Mesodermal cell (in vitro differentiated cells): ENCODE measurements around the gene ANKRD34B.

Experiments used
- H3K27ac ChIP-seq: 2 replicates; pipeline ENCODE4 v1.7.0; 2013; ENCODE audit warnings: mild to moderate bottlenecking, low read depth, low read length, moderate library complexity; ENCODE audit not compliant: severe bottlenecking
- H3K36me3 ChIP-seq: 2 replicates; pipeline ENCODE4 v1.7.1; 2013; ENCODE audit warnings: mild to moderate bottlenecking, low read length, moderate library complexity; ENCODE audit not compliant: control insufficient read depth, insufficient read depth
- H3K4me1 ChIP-seq: one replicate; pipeline ENCODE4 v1.7.1; 2013; ENCODE audit warnings: mild to moderate bottlenecking, low read length; ENCODE audit not compliant: insufficient read depth, control insufficient read depth, poor library complexity, severe bottlenecking
- H3K4me3 ChIP-seq: 2 replicates; pipeline ENCODE4 v1.7.0; 2013; ENCODE audit warnings: low read length, control low read depth, mild to moderate bottlenecking; ENCODE audit not compliant: insufficient read depth, poor library complexity, severe bottlenecking; ENCODE audit errors: extremely low read depth
- H3K9me3 ChIP-seq: 2 replicates; pipeline ENCODE4 v1.7.1; 2013; ENCODE audit warnings: mild to moderate bottlenecking, low read length, moderate library complexity; ENCODE audit not compliant: control insufficient read depth
- WGBS, 2 experiments: methylation state at CpG; one replicate each; pipeline ENCODE4 v1.1.5; 2013; ENCODE audit warnings: missing lambda C conversion rate in 2 of 2; ENCODE audit not compliant: insufficient coverage in 2 of 2; 5-methylcytosine and 5-hydroxymethylcytosine counted together

ANKRD34B gene

DNA sequence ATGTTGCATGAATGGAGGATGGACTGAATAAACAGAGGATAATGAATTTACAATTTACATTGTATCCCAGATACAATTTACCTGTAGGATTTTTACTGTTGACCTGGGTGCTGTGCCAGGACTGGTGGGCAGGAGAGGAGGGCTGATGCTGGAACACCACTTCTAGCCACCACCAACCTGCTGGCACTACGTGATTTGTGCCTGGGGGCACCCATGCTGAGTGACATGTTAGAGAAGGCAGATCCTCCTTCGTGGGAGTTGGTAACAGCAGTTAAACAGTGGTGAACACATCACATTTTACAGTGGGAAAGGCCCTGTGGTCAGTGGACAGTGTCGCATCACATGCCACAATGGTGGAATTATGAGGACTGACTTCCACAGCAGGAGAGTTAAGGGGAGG is 3.0 kb upstream of the ANKRD34B start:
- WGBS, 2 experiments, result 74 to 86% methylated on average over 2 to 3 of the region's 3 CpGs
- Histone ChIP-seq H3K36me3 (no peaks in the 10 kb centered on the region), H3K9me3 (no peaks in the 10 kb centered on the region), H3K27ac (no peak overlapping the region), H3K4me3 (no peak overlapping the region), H3K4me1 (peaks cover 7% of the 10 kb centered on the region)

DNA sequence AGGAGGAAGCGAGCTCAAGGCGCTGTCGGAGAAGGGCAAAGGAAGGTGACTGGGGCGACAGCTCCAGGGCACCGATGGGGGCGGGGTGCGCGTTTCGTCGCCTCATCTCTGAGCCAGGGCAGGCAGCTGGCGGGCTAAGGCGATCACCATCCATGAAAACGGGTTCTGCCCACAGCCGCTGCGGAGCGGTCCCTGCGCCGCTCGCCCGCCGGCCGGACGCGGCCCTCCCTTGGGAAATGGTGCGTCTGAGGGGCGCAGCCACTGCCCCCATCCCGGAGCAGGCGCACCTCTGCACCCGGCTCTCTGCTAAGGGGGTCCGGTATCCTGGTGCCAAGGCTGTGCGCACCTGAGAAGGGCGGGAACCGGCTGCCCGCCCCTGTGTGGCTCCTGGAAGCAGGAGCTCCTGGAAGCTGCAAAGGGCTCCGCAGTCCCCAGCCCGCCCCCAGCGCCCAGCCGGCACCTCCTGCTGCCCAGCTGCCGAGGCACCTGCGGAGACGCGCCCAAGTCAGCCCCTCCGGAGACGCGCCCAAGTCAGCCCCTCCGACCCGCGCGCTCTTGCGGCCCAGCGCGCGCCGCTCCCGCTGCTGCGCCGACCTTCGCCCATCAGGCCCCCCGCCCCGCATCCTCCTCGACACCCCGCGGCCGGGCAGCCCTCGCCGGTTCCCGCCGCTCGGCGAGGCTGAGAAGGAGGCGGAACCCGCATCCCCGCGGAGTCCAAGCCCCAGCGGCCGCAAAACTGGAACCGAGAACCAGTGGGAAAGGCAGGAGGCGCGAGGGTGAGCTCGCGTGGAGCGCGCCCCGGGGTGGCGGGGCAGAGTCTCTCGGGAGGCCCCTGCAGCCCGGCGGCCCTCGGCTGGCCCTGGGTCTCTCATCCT is 757 bp downstream of the ANKRD34B start:
- H3K4me1 ChIP-seq, result peaks cover 7% of the 10 kb centered on the region
- no peaks in the 10 kb centered on the region for H3K36me3 ChIP-seq
- WGBS, 2 experiments, result 1 to 2% methylated on average over 72 to 78 of the region's 89 CpGs
- peak overlapping the region; percentile 30 for H3K4me3 ChIP-seq
- H3K9me3 ChIP-seq, result no peaks in the 10 kb centered on the region
- H3K27ac ChIP-seq, result no peak overlapping the region

DNA sequence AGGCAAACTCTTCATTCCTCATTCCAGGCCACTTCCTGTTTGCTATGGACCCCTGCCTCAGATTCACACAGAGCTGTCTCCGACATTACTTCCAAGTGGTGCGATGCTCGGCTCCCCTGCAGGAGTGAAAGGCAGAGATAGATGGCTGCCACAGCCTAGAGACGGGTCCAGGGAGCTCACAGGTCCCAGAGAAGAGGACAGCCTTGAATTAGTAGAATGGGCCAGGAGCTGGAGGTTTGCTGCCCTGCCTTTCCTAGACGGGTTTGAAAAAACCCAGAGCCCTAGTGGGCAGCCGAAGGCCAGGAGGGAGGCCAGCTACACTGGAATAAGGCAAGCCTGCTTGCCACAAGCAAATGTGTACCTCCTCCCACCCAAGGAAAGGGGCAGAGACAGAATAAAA is 1.8 kb downstream of the ANKRD34B start:
- no peaks in the 10 kb centered on the region for H3K36me3 ChIP-seq
- H3K4me1 ChIP-seq, result peaks cover 7% of the 10 kb centered on the region
- no peaks in the 10 kb centered on the region for H3K9me3 ChIP-seq
- 63 to 66% methylated on average over 3 to 5 of the region's 6 CpGs for WGBS, 2 experiments
- H3K27ac ChIP-seq, result no peak overlapping the region
- no peak overlapping the region for H3K4me3 ChIP-seq

DNA sequence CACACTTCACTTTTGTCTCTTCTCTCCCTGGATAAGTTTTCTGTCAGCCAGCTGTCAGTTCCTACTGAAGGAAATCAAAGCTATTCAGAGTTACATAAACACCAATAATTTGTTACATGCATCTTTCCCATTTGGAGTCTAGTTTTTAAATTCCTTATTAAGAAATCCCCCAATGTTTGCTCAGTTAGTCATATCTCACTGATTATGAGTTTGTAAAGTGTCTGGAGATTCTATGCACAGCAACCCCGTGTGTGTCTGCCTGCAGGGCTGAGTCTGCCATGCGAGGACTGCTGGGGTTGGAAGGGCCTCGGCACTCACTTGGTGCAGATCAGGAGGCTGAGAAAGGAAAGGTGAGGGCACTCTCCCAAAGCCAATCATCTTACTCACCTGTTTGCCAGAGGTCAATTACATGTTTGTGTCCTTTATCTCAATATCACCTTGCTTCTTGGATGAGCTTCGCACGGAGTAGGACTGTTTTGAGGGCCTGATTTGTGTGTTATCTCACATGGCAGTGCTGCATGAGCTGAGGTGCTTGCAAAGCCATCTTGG is 3.3 kb downstream of the ANKRD34B start:
- WGBS, 2 experiments, result 88 to 93% methylated on average over 3 of the region's 5 CpGs
- Histone ChIP-seq H3K9me3 (no peaks in the 10 kb centered on the region), H3K36me3 (no peaks in the 10 kb centered on the region), H3K4me3 (no peak overlapping the region), H3K4me1 (peaks cover 7% of the 10 kb centered on the region), H3K27ac (no peak overlapping the region)

DNA sequence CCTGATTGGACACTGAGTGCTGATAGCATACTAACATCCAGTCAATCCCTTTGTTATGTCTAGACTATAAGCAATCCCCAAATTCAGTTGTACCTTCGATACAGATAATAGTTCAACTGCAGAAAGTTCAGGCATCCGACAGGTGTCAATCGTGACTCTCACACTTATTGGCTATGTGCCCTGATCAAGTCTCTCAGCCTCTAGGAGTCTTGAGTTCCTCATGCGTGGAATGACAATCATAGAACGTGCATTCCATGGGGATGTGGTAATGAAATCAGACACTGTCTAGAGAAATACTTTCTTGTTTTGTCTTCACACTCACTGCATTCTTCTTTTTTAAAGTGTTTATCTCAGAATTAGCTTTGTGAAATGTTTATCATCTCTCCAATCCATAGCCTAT is 4.8 kb downstream of the ANKRD34B start:
- Histone ChIP-seq H3K9me3 (no peaks in the 10 kb centered on the region), H3K4me3 (no peak overlapping the region), H3K36me3 (no peaks in the 10 kb centered on the region), H3K27ac (no peak overlapping the region), H3K4me1 (peaks cover 7% of the 10 kb centered on the region)
- WGBS, 2 experiments, result 79 to 92% methylated on average over 3 of the region's 5 CpGs

DNA sequence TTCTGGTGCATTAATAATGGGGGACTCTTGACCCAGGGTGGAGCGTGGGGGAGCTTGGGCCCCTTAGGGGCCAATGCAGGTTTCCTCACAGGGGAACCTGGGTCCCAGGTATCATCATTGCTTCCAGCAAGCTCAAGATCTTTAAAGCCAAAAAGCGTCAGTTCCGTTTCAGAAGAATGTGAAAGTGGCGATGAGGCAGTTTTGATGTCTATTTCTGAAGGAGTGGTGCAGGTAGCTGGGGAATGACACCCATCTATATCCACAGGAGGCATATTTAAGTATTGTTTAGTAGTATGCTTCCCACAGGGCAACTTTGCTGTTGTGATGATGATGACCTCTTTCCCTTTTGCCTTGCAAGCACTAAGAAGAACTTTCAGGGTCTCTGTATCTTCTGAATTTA is 10.8 kb downstream of the ANKRD34B start:
- H3K27ac ChIP-seq, result no peak overlapping the region
- no peaks in the 10 kb centered on the region for H3K9me3 ChIP-seq
- WGBS, 2 experiments, result 91 to 100% methylated on average over 3 to 4 of the region's 4 CpGs
- H3K36me3 ChIP-seq, result no peaks in the 10 kb centered on the region
- H3K4me1 ChIP-seq, result no peaks in the 10 kb centered on the region
- no peak overlapping the region for H3K4me3 ChIP-seq

DNA sequence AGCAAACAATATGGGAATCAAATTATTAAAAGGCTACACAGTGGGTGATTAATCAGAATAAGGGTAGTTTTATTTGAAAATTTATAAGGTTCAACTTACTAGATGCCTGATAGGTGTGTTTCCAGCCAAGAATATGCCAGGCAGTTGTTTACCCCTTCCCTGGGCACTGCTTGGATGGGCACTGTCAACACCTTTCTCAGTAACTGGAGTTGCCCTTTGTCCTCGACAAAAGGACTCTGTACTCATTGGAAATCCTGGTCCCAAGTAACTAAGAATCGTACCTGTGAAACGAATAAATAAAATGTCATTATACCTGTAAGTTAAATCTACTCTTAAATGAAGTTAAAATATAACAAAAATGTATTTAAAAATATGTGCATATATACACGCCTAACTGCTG is 15.0 kb downstream of the ANKRD34B start:
- WGBS, 2 experiments, result no CpG with 5 or more reads among the region's 4 CpGs

DNA sequence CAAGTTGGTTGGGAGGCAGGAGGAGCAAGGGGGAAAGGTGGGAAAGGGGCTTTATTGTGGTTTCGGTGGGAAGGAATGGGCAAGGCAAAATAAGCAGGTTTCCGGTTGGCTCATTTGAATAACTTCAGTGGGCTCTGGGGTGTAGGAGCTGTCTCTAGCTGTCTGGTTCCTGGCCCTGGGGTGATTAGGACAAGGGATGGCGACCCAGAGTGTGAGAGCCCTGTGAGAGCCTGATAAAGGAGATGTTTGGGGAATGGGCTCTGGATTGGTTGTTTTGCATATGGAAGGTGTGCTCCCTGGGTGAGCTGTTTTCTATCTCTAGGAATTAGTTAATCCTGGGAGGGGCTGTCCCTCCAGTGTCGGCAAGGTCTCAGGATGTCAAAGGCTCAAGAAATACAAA is 15.4 kb downstream of the ANKRD34B start:
- 43 to 57% methylated on average over 2 to 3 of the region's 4 CpGs for WGBS, 2 experiments
- no peaks in the 10 kb centered on the region for H3K36me3 ChIP-seq
- no peak overlapping the region for H3K4me3 ChIP-seq
- no peak overlapping the region for H3K27ac ChIP-seq
- H3K9me3 ChIP-seq, result no peaks in the 10 kb centered on the region
- H3K4me1 ChIP-seq, result no peaks in the 10 kb centered on the region

More for the DNA sequence above, 15.0 kb downstream of the ANKRD34B start:
- Histone ChIP-seq H3K9me3 (no peaks in the 10 kb centered on the region), H3K4me1 (no peaks in the 10 kb centered on the region), H3K36me3 (no peaks in the 10 kb centered on the region), H3K4me3 (no peak overlapping the region), H3K27ac (no peak overlapping the region)

DNA sequence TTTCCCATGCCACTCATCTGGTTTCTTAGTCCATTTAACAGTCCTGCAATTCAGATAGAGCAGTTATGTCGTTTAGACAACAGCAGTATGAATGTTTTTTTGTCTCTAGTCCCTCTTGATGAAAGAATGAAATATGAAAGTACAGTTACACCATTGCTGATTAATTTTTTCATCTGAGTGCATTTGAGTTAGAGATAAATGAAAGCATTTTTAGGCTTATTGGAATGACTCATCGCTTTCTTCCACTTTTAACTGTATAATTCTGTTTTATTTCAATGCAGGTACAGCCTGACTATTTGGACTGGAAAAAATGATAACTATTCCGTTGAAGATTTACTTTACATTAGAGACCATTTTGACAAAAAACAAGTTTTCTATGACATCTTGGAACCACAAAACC is 28.7 kb downstream of the ANKRD34B start:
- Histone ChIP-seq H3K27ac (no peak overlapping the region), H3K4me3 (no peak overlapping the region), H3K9me3 (peaks cover 4% of the 10 kb centered on the region), H3K36me3 (no peaks in the 10 kb centered on the region), H3K4me1 (no peaks in the 10 kb centered on the region)
- WGBS, 2 experiments, result 79% methylated on average over 2 of the region's 3 CpGs; no CpG with 5 or more reads in 1 of the 2 experiments

DNA sequence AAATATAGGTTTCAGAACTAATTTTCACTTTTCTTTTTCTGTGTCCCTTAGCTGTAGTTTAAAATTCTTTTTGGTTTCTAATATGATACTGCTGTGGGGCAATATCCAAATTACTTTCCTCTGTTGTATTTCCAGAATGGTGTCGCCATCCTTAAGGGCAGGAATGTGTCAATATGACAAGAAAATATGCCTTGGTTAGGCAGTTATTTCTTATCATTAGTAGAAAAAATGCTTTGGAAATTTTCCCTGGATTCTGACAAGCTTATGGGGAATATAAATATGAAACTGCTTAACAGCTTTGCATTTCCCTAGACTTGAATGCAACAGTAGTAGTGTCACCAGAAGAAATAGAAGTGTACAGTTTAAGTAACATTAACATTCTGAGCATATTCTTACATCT is 29.4 kb downstream of the ANKRD34B start:
- no peak overlapping the region for H3K4me3 ChIP-seq
- no peaks in the 10 kb centered on the region for H3K36me3 ChIP-seq
- H3K9me3 ChIP-seq, result peaks cover 4% of the 10 kb centered on the region
- H3K4me1 ChIP-seq, result no peaks in the 10 kb centered on the region
- no CpG with 5 or more reads among the region's 1 CpG for WGBS, 2 experiments
- no peak overlapping the region for H3K27ac ChIP-seq

DNA sequence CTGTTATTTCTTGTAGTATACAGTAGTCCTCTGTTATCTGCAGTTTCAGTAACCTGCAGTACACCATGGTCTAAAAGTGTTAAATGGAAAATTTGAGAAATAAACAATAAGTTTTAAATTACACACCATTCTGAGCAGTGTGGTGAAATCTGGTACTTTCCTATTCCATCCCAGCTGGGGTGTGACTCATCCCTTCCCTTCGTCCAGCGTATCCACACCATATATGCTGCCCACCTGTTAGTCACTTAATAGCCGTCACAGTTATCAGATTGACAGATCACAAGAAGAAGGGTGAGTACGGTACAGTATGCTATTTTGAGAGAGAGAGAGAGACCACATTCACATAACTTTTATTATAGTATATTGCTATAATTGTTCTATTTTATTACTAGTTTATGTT is 53.3 kb downstream of the ANKRD34B start:
- no peaks in the 10 kb centered on the region for H3K36me3 ChIP-seq
- no peak overlapping the region for H3K4me3 ChIP-seq
- H3K27ac ChIP-seq, result no peak overlapping the region
- no peaks in the 10 kb centered on the region for H3K4me1 ChIP-seq
- no peaks in the 10 kb centered on the region for H3K9me3 ChIP-seq
- WGBS, 2 experiments, result no CpG with 5 or more reads among the region's 4 CpGs
